Nephron progenitor cell (in vitro differentiated cells): ENCODE results near the gene RNPC3.
"Not testable (repeated sequence)": the region's sequence is repeated elsewhere in the genome, so short reads cannot be mapped to it uniquely, and the experiment has no call there.

Experiments used
- DNase-seq: peaks from one replicate; pipeline ENCODE4 v3.0.0; 2021
- H3K27ac Mint-ChIP-seq: 2 replicates; pipeline ENCODE4 v1.8.0; 2021; ENCODE audit warnings: mild to moderate bottlenecking, moderate library complexity, mixed read lengths
- H3K27me3 Mint-ChIP-seq: 2 replicates; pipeline ENCODE4 v1.8.0; 2021; ENCODE audit warnings: mild to moderate bottlenecking, low read depth, mixed read lengths; ENCODE audit not compliant: poor library complexity
- H3K36me3 Mint-ChIP-seq: 2 replicates; pipeline ENCODE4 v1.8.0; 2021; ENCODE audit warnings: low read depth, mixed read lengths
- H3K4me1 Mint-ChIP-seq: 2 replicates; pipeline ENCODE4 v1.8.0; 2021; ENCODE audit warnings: mixed read lengths
- H3K4me3 Mint-ChIP-seq: 2 replicates; pipeline ENCODE4 v1.8.0; 2021; ENCODE audit warnings: mild to moderate bottlenecking, moderate library complexity, mixed read lengths
- H3K9me3 Mint-ChIP-seq: 2 replicates; pipeline ENCODE4 v1.8.0; 2021; ENCODE audit warnings: mild to moderate bottlenecking, moderate library complexity, mixed read lengths
- CTCF ChIP-seq: fragments of 200-600 bp; sonication (generic); IDR thresholded peaks from 2 replicates; pipeline ENCODE4 v1.5.0; 2021; ENCODE audit warnings: antibody characterized with exemption

Gene RNPC3

GRCh38 chr1:103583887-103584286, 58.4 kb downstream of the RNPC3 start:
- H3K4me3 Mint-ChIP-seq, result no peak overlapping the region
- H3K36me3 Mint-ChIP-seq, result no peaks in the 10 kb centered on the region
- H3K27me3 Mint-ChIP-seq, result no peaks in the 10 kb centered on the region
- peaks cover 24% of the 10 kb centered on the region for H3K9me3 Mint-ChIP-seq
- no peak for DNase-seq
- TF ChIP-seq CTCF, result no peak
- no peaks in the 10 kb centered on the region for H3K4me1 Mint-ChIP-seq
- H3K27ac Mint-ChIP-seq, result no peak overlapping the region

- TF ChIP-seq CTCF, result no peak
- H3K4me3 Mint-ChIP-seq, result no peak overlapping the region
- peaks cover 30% of the 10 kb centered on the region for H3K9me3 Mint-ChIP-seq
- H3K27me3 Mint-ChIP-seq, result no peaks in the 10 kb centered on the region
- H3K27ac Mint-ChIP-seq, result no peak overlapping the region
- no peaks in the 10 kb centered on the region for H3K4me1 Mint-ChIP-seq
- no peak for DNase-seq
- H3K36me3 Mint-ChIP-seq, result no peaks in the 10 kb centered on the region
Measured at GRCh38 chr1:103584537-103584936, 59.0 kb downstream of the RNPC3 start.

- DNase-seq, H3K9me3 Mint-ChIP-seq, H3K36me3 Mint-ChIP-seq, H3K27ac Mint-ChIP-seq, H3K4me1 Mint-ChIP-seq, H3K27me3 Mint-ChIP-seq, H3K4me3 Mint-ChIP-seq: not testable (repeated sequence)
Measured at GRCh38 chr1:103602740-103603139, 77.2 kb downstream of the RNPC3 start.
